ENCODE data around the gene HNF4A.
"Not testable (repeated sequence)": the region's sequence is repeated elsewhere in the genome, so short reads cannot be mapped to it uniquely, and the experiment has no call there.

Gene HNF4A

DNA sequence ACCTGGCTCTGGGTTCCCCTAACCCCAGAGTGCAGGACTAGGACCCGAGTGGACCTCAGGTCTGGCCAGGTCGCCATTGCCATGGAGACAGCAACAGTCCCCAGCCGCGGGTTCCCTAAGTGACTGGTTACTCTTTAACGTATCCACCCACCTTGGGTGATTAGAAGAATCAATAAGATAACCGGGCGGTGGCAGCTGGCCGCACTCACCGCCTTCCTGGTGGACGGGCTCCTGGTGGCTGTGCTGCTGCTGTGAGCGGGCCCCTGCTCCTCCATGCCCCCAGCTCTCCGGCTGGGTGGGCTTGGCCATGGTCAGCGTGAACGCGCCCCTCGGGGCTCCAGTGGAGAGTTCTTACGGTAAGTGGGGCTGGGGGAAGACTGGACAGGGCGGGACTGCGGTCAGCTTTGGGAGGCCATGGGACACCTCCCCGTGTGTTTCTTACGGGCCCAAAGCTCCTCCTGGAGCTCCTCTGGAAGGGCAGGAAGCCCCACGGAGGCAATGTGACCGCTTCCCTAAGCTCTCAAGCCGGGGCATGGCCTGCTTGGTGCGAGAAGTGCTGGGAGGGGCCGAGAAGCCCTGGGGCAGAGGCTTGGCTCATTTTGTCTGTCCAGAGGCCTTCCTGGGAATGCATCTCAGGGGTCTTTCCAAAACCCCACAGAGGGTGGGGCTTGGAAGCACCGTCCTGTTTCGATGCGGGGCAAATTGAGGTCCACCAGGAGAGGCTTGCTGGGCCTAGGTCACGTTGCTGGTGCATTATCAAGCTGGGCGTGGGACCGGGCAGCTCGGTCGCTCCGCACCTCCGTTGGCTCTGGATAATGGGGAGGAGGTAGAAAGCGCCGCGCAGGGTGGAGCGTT, at the start of gene HNF4A:
Gene HNF4A (plus strand): TSS at position 202 of the 855 bp plus-strand sequence. CDS start 106 bp downstream, at position 308.
- no peaks in the 10 kb centered on the region for H3K9me3 Mint-ChIP-seq
- ATAC-seq (no peak), DNase-seq (no peak)
- no peaks in the 10 kb centered on the region for H3K27me3 Mint-ChIP-seq
- no peak within 1 kb of the TSS for H3K27ac Mint-ChIP-seq
- no peaks in the 10 kb centered on the region for H3K4me1 Mint-ChIP-seq
- H3K4me3 Mint-ChIP-seq = no peak within 1 kb of the TSS

GRCh38 chr20:44306927-44307326, 48.6 kb upstream of the HNF4A start:
- peaks cover 33% of the 10 kb centered on the region for H3K4me1 Mint-ChIP-seq
- no peak for ATAC-seq
- H3K4me3 Mint-ChIP-seq = no peak overlapping the region
- DNase-seq = no peak
- H3K27ac Mint-ChIP-seq = no peak overlapping the region
- no peaks in the 10 kb centered on the region for H3K27me3 Mint-ChIP-seq
- H3K9me3 Mint-ChIP-seq = no peaks in the 10 kb centered on the region

DNA sequence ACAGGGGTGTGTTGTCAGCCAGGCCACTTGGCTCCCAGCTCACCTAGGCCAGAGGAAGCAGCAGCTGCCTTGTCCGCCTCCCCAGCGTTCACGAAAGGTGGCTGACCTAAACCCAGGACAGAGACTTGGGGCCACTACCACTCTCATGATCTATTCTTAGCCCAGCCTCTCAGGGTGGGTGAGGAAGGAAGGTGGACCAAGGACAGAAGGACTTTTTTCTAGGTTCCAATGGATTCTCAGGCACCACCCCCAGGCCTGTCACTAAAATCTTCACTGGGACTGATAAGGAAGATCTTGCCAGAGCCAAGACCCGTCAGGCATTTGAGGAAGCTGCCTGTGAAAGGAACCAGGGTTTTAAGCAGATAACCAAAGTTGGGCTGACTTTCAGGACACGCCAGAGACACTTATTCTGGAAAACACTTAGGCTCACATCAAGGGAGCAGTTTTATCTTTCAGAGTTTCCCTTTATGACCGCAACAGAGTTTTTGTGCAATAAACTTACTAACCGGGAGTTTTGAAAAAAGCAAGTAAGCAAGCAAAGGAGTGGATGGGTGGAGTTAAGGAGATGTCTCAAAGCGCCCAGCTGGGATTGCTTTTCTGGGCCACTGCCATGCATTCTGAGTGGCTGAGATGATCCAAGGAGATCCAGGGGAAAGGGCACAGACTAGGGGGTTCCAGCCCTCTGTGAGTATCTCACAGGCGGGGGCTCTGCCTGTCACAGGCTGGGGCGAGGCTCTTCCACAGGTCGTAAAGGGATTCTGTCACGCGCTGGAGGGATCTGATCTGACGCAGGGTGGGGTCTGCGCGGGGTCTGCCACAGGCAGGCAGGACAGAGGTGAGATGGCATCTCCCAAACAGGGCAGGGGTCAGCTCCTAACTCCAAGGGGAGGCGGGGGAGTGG, 45.5 kb upstream of the HNF4A start:
- ATAC-seq = no peak
- Mint-ChIP-seq H3K9me3 (no peaks in the 10 kb centered on the region), H3K27me3 (no peaks in the 10 kb centered on the region), H3K27ac (peak overlapping the region; percentile 80 to 97), H3K4me1 (peaks cover 31% of the 10 kb centered on the region), H3K4me3 (peak overlapping the region; percentile 90 to 93)
- DNase-seq = no peak

DNA sequence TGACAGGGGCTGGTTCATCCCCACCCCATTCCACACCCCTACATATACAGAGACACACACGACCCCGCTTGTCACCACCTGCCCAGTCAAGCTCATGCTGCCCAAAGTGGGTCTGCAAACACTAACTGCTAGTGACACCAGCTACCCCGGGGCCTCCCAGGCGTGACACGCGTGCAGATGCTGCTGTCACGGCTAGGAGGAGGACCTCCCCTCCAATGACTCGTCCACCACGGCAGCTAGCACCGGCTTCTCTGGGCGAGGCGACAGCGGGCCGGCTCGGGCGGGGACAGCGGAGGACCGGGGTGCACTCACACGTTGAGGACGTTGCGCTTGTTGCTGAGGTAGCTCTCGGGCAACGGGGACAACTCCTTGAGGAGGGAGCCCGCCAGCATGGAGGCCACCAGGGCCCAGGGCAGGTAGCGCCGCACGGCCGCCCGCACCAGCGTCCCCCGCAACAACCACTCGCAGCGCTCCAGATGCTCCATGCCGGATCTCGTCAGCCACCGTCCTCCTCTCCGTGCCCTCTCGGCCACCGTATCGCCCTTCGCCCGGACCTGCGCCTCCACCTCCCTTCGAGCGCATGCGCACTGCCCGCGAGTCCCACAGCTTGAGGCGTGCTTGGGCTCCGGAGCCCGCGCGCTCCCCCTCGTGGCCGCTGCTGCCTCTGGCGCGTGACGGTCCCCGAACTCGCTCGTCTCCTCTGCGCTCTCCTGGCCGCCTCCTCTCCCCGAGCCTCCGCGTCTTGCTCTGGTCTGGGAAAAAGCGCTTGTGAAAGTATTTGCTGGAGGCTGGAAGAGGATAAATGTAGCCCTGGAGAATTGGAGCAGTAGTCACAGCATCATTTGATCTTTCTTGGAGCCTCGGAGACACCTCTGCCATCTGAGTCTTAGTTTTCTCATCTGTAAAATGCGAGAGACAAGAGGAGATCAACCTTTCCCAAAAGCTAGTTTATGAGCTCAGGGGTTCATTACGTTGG, 44.5 kb upstream of the HNF4A start, which contains the start of gene FITM2:
Gene FITM2 (minus strand): TSS at position 539 of the 976 bp plus-strand sequence. CDS start 54 bp downstream, at position 485.
- Mint-ChIP-seq H3K4me3 (peak within 1 kb of the TSS; percentile 90 to 93), H3K9me3 (no peaks in the 10 kb centered on the region), H3K27ac (peak within 1 kb of the TSS; percentile 80 to 97), H3K4me1 (peaks cover 31% of the 10 kb centered on the region), H3K27me3 (no peaks in the 10 kb centered on the region)
- peak; percentile 95 for ATAC-seq
- DNase-seq = peak; percentile 99

DNA sequence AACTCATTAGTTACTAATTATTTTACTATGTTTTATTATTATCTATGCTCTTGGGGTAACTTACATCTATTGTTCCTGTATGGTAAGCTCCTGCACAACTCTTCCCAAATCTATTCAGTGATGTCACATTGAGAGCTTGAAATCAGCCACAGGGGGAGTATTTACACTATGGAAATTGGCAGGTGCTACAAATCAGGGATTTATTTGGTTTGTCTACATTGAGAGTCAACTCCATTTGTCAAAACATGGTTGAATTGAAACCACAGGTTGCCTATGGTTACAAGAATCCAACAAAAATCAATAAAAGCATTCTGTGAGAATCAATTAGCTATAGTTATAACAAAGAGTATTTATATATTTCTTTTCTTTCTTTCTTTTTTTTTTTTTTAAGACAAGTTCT, 40.6 kb upstream of the HNF4A start:
- ATAC-seq (no peak), DNase-seq (no peak)
- Mint-ChIP-seq H3K27me3 (no peaks in the 10 kb centered on the region), H3K4me1 (peaks cover 16% of the 10 kb centered on the region), H3K9me3 (no peaks in the 10 kb centered on the region), H3K4me3 (no peak overlapping the region), H3K27ac (no peak overlapping the region)

DNA sequence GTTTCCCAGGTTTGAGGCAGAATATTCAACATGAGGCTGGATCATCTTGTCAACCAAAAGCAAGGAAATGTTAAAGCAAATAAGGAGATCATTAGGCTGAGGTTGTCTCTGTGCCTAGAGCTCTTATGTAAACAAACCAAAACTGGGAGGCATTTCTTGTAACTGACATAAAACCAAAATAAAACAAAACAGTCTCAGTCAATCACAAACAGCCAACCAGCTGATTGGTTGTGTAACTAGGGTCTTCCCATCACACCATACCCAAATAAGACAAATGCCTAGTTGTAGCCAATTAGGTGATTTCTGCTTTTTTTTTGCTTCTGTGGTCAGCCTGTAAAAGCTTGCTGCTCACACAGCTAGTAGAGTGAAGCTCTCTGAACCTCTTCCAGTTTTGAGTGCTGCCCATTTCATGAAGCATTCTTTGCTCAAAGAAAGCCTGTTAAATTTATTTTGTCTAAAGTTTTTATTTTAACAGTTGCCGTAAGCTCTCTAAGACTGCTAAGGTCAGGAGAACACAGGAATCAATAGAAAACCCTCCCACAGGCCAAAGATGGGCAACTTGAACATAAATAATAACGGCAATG, 35.6 kb upstream of the HNF4A start:
- DNase-seq (no peak), ATAC-seq (no peak)
- H3K4me1 Mint-ChIP-seq = no peaks in the 10 kb centered on the region
- no peak overlapping the region for H3K27ac Mint-ChIP-seq
- no peaks in the 10 kb centered on the region for H3K9me3 Mint-ChIP-seq
- no peak overlapping the region for H3K4me3 Mint-ChIP-seq
- no peaks in the 10 kb centered on the region for H3K27me3 Mint-ChIP-seq

DNA sequence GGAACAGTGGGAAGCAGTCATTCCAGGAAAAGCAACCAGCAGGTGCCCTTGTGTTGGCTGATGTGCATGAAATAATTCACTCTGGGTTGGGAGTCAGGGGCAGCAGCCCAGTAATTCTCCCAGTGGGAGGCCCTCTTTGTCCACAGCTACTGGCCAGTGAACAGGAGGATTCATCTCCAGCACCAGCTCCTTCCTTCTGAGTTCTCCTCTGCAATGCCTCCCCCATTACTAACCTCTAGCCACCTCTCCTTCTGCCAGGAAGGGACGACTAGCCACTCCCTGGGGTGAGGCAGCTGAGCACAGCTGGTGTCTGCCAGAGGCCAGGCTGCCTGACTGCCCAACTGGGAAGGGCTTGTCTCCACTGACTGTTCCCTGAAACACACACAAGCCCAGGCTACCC, 31.2 kb upstream of the HNF4A start:
- Mint-ChIP-seq H3K4me3 (no peak overlapping the region), H3K9me3 (no peaks in the 10 kb centered on the region), H3K27me3 (no peaks in the 10 kb centered on the region), H3K4me1 (peaks cover 6% of the 10 kb centered on the region), H3K27ac (peak overlapping the region; percentile 4 to 92)
- ATAC-seq = no peak
- DNase-seq = no peak

- peaks cover 6% of the 10 kb centered on the region for H3K4me1 Mint-ChIP-seq
- no peaks in the 10 kb centered on the region for H3K9me3 Mint-ChIP-seq
- H3K27ac Mint-ChIP-seq = peak overlapping the region; percentile 69 to 89
- peak; percentile 87 for ATAC-seq
- no peaks in the 10 kb centered on the region for H3K27me3 Mint-ChIP-seq
- peak overlapping the region; percentile 71 to 72 for H3K4me3 Mint-ChIP-seq
- peak; percentile 23 to 31 for DNase-seq
Measured at GRCh38 chr20:44326391-44327159, 28.9 kb upstream of the HNF4A start.

- not testable (repeated sequence) for H3K9me3 Mint-ChIP-seq, DNase-seq, ATAC-seq, H3K4me1 Mint-ChIP-seq, H3K27me3 Mint-ChIP-seq
- peak overlapping the region; percentile 61 to 67 for H3K4me3 Mint-ChIP-seq
- H3K27ac Mint-ChIP-seq = peak overlapping the region in 1 of 2 donors; percentile 97
Measured at GRCh38 chr20:44327748-44328147, 27.8 kb upstream of the HNF4A start.

DNA sequence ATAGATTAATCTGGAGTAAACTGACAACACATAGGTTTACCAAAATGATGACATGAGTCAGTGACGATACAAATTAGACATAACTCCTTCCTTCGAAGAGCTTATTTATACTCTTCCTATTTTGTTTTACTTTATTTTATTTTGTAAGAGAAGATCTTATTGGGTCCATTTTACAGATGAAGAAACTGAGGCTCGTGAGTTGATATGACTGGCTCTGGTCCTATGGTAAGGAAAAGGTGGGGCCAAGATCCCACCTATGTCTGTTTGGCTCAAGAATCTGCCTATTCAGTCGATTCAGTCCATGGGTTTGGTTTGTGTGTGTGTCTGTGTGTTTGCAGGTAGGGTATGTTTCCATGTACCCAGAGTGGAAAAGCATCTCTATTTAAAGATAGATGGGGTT, 27.1 kb upstream of the HNF4A start:
- H3K27ac Mint-ChIP-seq = no peak overlapping the region
- ATAC-seq (no peak), DNase-seq (no peak)
- H3K4me1 Mint-ChIP-seq = peaks cover 6% of the 10 kb centered on the region
- H3K27me3 Mint-ChIP-seq = no peaks in the 10 kb centered on the region
- H3K9me3 Mint-ChIP-seq = no peaks in the 10 kb centered on the region
- no peak overlapping the region for H3K4me3 Mint-ChIP-seq

GRCh38 chr20:44331201-44331600, 24.3 kb upstream of the HNF4A start:
- ATAC-seq (no peak), DNase-seq (no peak)
- Mint-ChIP-seq H3K4me3 (no peak overlapping the region), H3K4me1 (peaks cover 6% of the 10 kb centered on the region), H3K9me3 (no peaks in the 10 kb centered on the region), H3K27ac (no peak overlapping the region), H3K27me3 (peaks cover 3% of the 10 kb centered on the region)

GRCh38 chr20:44334306-44334705, 21.2 kb upstream of the HNF4A start:
- Mint-ChIP-seq H3K9me3 (no peaks in the 10 kb centered on the region), H3K4me3 (no peak overlapping the region), H3K4me1 (no peaks in the 10 kb centered on the region), H3K27ac (no peak overlapping the region), H3K27me3 (peaks cover 9% of the 10 kb centered on the region)
- DNase-seq = no peak
- no peak for ATAC-seq

- no peak for ATAC-seq
- H3K9me3 Mint-ChIP-seq = no peaks in the 10 kb centered on the region
- no peak overlapping the region for H3K27ac Mint-ChIP-seq
- DNase-seq = no peak
- H3K4me3 Mint-ChIP-seq = no peak overlapping the region
- no peaks in the 10 kb centered on the region for H3K4me1 Mint-ChIP-seq
- H3K27me3 Mint-ChIP-seq = peaks cover 9% of the 10 kb centered on the region
Measured at GRCh38 chr20:44334709-44335108, 20.8 kb upstream of the HNF4A start.

DNA sequence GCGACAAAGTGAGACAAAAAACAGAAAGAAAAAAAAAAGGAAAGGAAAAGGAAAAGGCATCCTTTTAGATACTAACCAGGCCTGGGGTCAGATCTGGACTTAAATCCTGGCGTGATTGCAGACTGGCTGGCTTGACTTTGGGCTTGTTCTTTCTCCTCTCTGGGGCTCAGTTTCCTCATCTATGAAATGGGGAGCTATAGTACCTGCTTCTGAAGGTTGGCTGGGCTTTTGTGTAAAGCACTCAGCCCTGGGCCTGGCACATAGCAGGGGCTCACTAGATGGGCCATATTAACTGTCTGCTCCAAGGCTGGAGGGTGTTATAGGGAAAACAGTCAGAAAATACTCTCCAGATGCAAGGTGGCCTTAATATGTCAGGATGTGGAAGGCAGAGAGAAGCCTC, 19.8 kb upstream of the HNF4A start:
- H3K4me1 Mint-ChIP-seq = no peaks in the 10 kb centered on the region
- no peak overlapping the region for H3K27ac Mint-ChIP-seq
- peaks cover 9% of the 10 kb centered on the region for H3K27me3 Mint-ChIP-seq
- no peak for ATAC-seq
- no peak for DNase-seq
- H3K9me3 Mint-ChIP-seq = no peaks in the 10 kb centered on the region
- H3K4me3 Mint-ChIP-seq = no peak overlapping the region

Measured in stimulated activated naive CD8-positive, alpha-beta T cell treated with anti-CD3 and anti-CD28 coated beads, Interleukin-15, amount 100 ng/mL, for 72 hours (primary cell).